MCF 10A (cell line): Measurements from ENCODE around the gene ASPSCR1. TPM values are rescaled to one million over a fixed set of nuclear protein-coding genes. Genes with fewer than 3 reads are reported as not detected.

ENCODE experiments used
- BruUV-seq: library from RNA; stranded (reverse); fragments of 400-500 nt; replicated peaks from 2 replicates; lab custom pipeline; 2021; lab: Mats Ljungman, UMichigan
- CTCF ChIA-PET: fragments of 300-600 bp; sonication (Branson Sonifier 250); formaldehyde crosslinking; extraction: SDS; loops from one replicate; lab custom pipeline; 2021; ENCODE audit warnings: antibody characterized with exemption, inconsistent platforms; lab: Yijun Ruan, JAX
- POLR2A ChIA-PET: fragments of 300-600, 350-650 bp; sonication (Branson Sonifier 250); formaldehyde crosslinking; extraction: SDS; loops from one replicate; lab custom pipeline; 2020; ENCODE audit warnings: antibody characterized with exemption, inconsistent platforms; lab: Yijun Ruan, JAX
- DNase-seq: peaks from one replicate; pipeline ENCODE4 v3.0.0-alpha.2; 2018; ENCODE audit not compliant: unreplicated experiment
- H3K27ac Mint-ChIP-seq: one replicate; pipeline ENCODE4 v1.8.0; 2022; ENCODE audit warnings: mild to moderate bottlenecking, low read depth, mixed read lengths; ENCODE audit not compliant: unreplicated experiment
- H3K27me3 Mint-ChIP-seq: one replicate; pipeline ENCODE4 v1.8.0; 2022; ENCODE audit warnings: mixed read lengths; ENCODE audit not compliant: insufficient read depth, unreplicated experiment
- H3K36me3 Mint-ChIP-seq: one replicate; pipeline ENCODE4 v1.8.0; 2022; ENCODE audit warnings: mild to moderate bottlenecking, moderate library complexity, mixed read lengths; ENCODE audit not compliant: insufficient read depth, unreplicated experiment
- H3K4me1 Mint-ChIP-seq: one replicate; pipeline ENCODE4 v1.8.0; 2022; ENCODE audit warnings: mixed read lengths; ENCODE audit not compliant: insufficient read depth, unreplicated experiment
- H3K4me3 Mint-ChIP-seq: one replicate; pipeline ENCODE4 v1.8.0; 2022; ENCODE audit warnings: mild to moderate bottlenecking, moderate library complexity, mixed read lengths; ENCODE audit not compliant: unreplicated experiment
- H3K9me3 Mint-ChIP-seq: one replicate; pipeline ENCODE4 v1.8.0; 2022; ENCODE audit warnings: mixed read lengths; ENCODE audit not compliant: unreplicated experiment
- intact Hi-C: fragments of 100-400 bp; cut with micrococcal nuclease; formaldehyde crosslinking; loops from 2 replicates; pipeline ENCODE4 v1.14.1; 2022
- total RNA-seq: library from RNA; stranded (reverse); gene quantifications from 2 replicates; pipeline ENCODE4 v1.2.3, GENCODE V29; 2022
- TF ChIP-seq, protein P1 (sequence below): fragments of 200-600 bp; IDR thresholded peaks from one replicate; pipeline ENCODE4 v1.8.0; 2022; ENCODE audit warnings: antibody characterized with exemption, mild to moderate bottlenecking; ENCODE audit not compliant: unreplicated experiment

Gene ASPSCR1
- total RNA-seq, 1 experiment from 2014 or later = 29.7 TPM

DNA sequence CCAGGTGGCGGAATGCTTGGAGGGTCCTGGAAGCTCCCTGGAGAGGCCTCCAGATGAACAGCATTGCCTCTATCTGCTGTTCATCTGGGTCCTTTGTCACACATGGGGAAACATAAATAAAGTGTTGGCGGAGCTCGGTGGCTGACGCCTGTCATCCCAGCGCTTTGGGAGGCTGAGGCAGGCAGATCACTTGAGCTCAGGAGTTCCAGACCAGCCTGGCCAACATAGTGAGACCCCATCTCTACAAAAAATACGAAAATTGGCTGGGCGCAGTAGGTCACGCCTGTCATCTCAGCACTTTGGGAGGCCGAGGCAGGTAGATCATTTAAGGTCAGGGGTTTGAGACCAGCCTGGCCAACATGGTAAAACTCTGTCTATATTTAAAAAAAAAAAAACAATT lies 32.6 kb upstream of the ASPSCR1 start:
- intact Hi-C loops = no loop called here
- no peaks in the 10 kb centered on the region for H3K36me3 Mint-ChIP-seq
- H3K27ac Mint-ChIP-seq = no peak overlapping the region
- POLR2A ChIA-PET = interaction anchor here (0.6 to 0.7 kb wide), 2 partner anchors 60 to 154 kb away, joined by 3 read pairs; no protein-coding TSS in a partner anchor
- BruUV-seq = no TSS peak
- H3K4me1 Mint-ChIP-seq = no peaks in the 10 kb centered on the region
- TF ChIP-seq, protein P1, sequence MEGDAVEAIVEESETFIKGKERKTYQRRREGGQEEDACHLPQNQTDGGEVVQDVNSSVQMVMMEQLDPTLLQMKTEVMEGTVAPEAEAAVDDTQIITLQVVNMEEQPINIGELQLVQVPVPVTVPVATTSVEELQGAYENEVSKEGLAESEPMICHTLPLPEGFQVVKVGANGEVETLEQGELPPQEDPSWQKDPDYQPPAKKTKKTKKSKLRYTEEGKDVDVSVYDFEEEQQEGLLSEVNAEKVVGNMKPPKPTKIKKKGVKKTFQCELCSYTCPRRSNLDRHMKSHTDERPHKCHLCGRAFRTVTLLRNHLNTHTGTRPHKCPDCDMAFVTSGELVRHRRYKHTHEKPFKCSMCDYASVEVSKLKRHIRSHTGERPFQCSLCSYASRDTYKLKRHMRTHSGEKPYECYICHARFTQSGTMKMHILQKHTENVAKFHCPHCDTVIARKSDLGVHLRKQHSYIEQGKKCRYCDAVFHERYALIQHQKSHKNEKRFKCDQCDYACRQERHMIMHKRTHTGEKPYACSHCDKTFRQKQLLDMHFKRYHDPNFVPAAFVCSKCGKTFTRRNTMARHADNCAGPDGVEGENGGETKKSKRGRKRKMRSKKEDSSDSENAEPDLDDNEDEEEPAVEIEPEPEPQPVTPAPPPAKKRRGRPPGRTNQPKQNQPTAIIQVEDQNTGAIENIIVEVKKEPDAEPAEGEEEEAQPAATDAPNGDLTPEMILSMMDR = no peak
- no peaks in the 10 kb centered on the region for H3K27me3 Mint-ChIP-seq
- H3K9me3 Mint-ChIP-seq = no peaks in the 10 kb centered on the region
- no peak overlapping the region for H3K4me3 Mint-ChIP-seq
- CTCF ChIA-PET = interaction anchor here (0.7 to 0.8 kb wide), 2 partner anchors 14 to 580 kb away, joined by 3 to 4 read pairs; no protein-coding TSS in a partner anchor
- no peak for DNase-seq

DNA sequence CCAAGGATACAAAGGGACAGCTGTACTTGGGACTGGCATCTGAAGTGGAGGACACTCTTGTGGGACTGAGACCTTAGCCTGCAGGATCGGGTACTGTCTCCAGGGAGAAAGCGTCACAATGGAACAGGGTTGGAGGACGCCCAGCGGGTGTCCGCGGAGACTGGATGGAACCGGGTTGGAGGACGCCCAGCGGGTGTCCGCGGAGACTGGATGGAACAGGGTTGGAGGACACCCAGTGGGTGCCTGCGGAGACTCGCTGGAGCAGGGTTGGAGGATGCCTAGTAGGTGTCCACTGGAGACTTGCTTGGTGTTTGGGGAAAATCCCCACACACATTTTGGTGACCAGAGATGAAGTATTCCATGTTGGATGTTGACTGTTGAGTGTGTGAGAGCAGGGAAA lies 30.2 kb upstream of the ASPSCR1 start, which contains the start of gene MYADML2:
MYADML2 (minus strand) TSS at position 45 of the 400 bp plus-strand sequence. CDS start 5,492 bp downstream, outside the sequence.
- no peak within 1 kb of the TSS for H3K4me3 Mint-ChIP-seq
- H3K27ac Mint-ChIP-seq = no peak within 1 kb of the TSS
- no peaks in the 10 kb centered on the region for H3K4me1 Mint-ChIP-seq
- TF ChIP-seq, protein P1 = no peak
- no peaks in the 10 kb centered on the region for H3K36me3 Mint-ChIP-seq
- DNase-seq = no peak
- intact Hi-C loops = no loop called here
- H3K27me3 Mint-ChIP-seq = no peaks in the 10 kb centered on the region
- BruUV-seq = no TSS peak
- ChIA-PET POLR2A (no interaction called here), CTCF (interaction anchor here (0.7 kb wide), 1 partner anchor 226 kb away, joined by 4 read pairs; no protein-coding TSS in a partner anchor)
- H3K9me3 Mint-ChIP-seq = no peaks in the 10 kb centered on the region

DNA sequence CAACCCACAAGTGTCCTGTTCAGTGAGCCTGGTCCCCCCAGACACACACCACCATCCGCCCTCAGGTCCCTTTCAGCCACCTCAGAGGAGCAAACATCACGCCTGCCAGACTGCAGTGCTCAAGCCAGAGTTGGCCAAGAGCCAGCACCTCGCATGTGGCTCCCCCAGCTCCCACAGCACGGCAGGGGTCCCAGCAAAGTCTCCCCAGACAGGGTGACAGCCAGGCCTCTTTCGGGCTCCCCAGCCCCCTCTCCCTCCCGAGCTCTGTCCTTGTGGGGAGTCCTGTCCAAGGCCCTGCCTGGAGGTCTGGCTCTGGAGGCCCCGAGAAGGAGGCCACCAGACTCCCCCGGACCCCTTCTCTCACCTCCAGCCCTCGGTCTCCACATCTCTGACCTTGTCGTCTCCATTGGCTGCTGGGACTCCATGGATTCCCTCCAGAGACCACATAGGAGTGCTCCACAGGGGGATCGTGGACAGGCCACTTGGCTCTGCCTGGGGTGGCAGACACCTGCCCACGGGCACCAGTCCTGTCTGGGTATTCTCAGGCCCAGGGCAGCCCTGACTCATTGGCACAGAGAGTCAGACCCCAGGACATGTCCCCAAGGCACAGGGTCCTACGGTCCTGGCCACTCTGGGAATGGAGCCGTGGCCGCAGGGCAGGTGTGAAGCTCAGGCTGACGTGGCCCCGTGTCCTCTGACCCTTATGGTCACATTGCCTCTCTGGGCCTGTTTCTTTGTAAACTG lies 28.6 kb upstream of the ASPSCR1 start:
- no peak for DNase-seq
- Mint-ChIP-seq H3K36me3 (no peaks in the 10 kb centered on the region), H3K9me3 (no peaks in the 10 kb centered on the region), H3K27ac (no peak overlapping the region), H3K4me1 (no peaks in the 10 kb centered on the region), H3K4me3 (no peak overlapping the region), H3K27me3 (no peaks in the 10 kb centered on the region)
- CTCF ChIA-PET = interaction anchor here (0.6 to 2.4 kb wide), 2 partner anchors 11 to 71 kb away, joined by 3 to 17 read pairs; no protein-coding TSS in a partner anchor
- POLR2A ChIA-PET = interaction anchor here (0.5 kb wide), 1 partner anchor 9 kb away, joined by 3 read pairs; no protein-coding TSS in a partner anchor
- TF ChIP-seq, protein P1 = no peak
- intact Hi-C loops = no loop called here
- no TSS peak for BruUV-seq

DNA sequence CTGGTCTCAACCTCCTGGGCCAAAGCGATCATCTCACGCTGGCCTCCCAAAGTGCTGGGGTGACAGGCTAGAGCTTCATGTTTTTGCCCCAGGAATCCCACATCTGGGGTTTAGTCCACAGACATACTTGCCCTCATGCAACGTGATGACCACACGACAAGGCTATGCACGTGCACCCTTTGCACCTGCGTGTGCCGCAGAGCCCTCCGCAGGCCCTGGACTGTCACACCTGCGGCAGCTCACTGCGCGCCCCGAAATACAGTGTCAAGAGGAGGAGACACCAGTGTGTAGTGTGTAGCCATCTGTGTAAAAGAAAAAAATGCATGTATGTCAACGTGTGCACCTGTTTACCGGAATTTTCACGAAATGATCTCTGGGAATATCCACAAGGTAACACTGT lies 26.9 kb upstream of the ASPSCR1 start:
- H3K27ac Mint-ChIP-seq = no peak overlapping the region
- CTCF ChIA-PET = interaction anchor here (1.0 to 2.4 kb wide), 2 partner anchors 9 to 70 kb away, joined by 8 to 17 read pairs; no protein-coding TSS in a partner anchor
- H3K9me3 Mint-ChIP-seq = no peaks in the 10 kb centered on the region
- no TSS peak for BruUV-seq
- H3K4me1 Mint-ChIP-seq = no peaks in the 10 kb centered on the region
- no peak for DNase-seq
- no peaks in the 10 kb centered on the region for H3K36me3 Mint-ChIP-seq
- no peaks in the 10 kb centered on the region for H3K27me3 Mint-ChIP-seq
- POLR2A ChIA-PET = interaction anchor here (0.8 to 1.5 kb wide), 2 partner anchors 41 to 72 kb away, joined by 3 to 5 read pairs; partner anchors contain the start of gene CENPX
- no peak overlapping the region for H3K4me3 Mint-ChIP-seq
- TF ChIP-seq, protein P1 = no peak
- intact Hi-C loops = no loop called here
